ENCODE results near the gene WRAP73.

Gene WRAP73

GRCh38 chr1:3598522-3599285 is 51.2 kb downstream of the WRAP73 start:
- Histone ChIP-seq H3K36me3 (ENCODE audit: control insufficient read depth, insufficient read depth, low read length) (no peaks in the 10 kb centered on the region), H3K9ac (ENCODE audit: low read depth, low read length) (no peak overlapping the region), H3K27me3 (ENCODE audit: control insufficient read depth, insufficient read depth, low read length) (no peaks in the 10 kb centered on the region), H3K4me3 (ENCODE audit: low read depth, low read length) (no peak overlapping the region), H3K9me3 (ENCODE audit: control insufficient read depth, insufficient read depth, low read length) (no peaks in the 10 kb centered on the region), H3K4me1 (ENCODE audit: control insufficient read depth, insufficient read depth, low read length) (peaks cover 13% of the 10 kb centered on the region), H3K27ac (ENCODE audit: low read depth, low read length) (no peak overlapping the region)

GRCh38 chr1:3598051-3598491 is 51.8 kb downstream of the WRAP73 start:
- peak overlapping the region; percentile 41 for H3K27ac ChIP-seq (ENCODE audit: low read depth, low read length)
- H3K9me3 ChIP-seq (ENCODE audit: control insufficient read depth, insufficient read depth, low read length) = no peaks in the 10 kb centered on the region
- H3K27me3 ChIP-seq (ENCODE audit: control insufficient read depth, insufficient read depth, low read length) = no peaks in the 10 kb centered on the region
- H3K36me3 ChIP-seq (ENCODE audit: control insufficient read depth, insufficient read depth, low read length) = no peaks in the 10 kb centered on the region
- H3K9ac ChIP-seq (ENCODE audit: low read depth, low read length) = no peak overlapping the region
- H3K4me3 ChIP-seq (ENCODE audit: low read depth, low read length) = no peak overlapping the region
- peaks cover 14% of the 10 kb centered on the region for H3K4me1 ChIP-seq (ENCODE audit: control insufficient read depth, insufficient read depth, low read length)

- Histone ChIP-seq H3K27me3 (ENCODE audit: control insufficient read depth, insufficient read depth, low read length) (no peaks in the 10 kb centered on the region), H3K9ac (ENCODE audit: low read depth, low read length) (no peak overlapping the region), H3K4me1 (ENCODE audit: control insufficient read depth, insufficient read depth, low read length) (peaks cover 16% of the 10 kb centered on the region), H3K9me3 (ENCODE audit: control insufficient read depth, insufficient read depth, low read length) (no peaks in the 10 kb centered on the region), H3K4me3 (ENCODE audit: low read depth, low read length) (no peak overlapping the region), H3K36me3 (ENCODE audit: control insufficient read depth, insufficient read depth, low read length) (no peaks in the 10 kb centered on the region), H3K27ac (ENCODE audit: low read depth, low read length) (peak overlapping the region; percentile 41)
Measured at GRCh38 chr1:3597599-3597964, 52.3 kb downstream of the WRAP73 start.

GRCh38 chr1:3596663-3597598 is 53.0 kb downstream of the WRAP73 start:
- H3K9me3 ChIP-seq (ENCODE audit: control insufficient read depth, insufficient read depth, low read length) = no peaks in the 10 kb centered on the region
- no peak overlapping the region for H3K4me3 ChIP-seq (ENCODE audit: low read depth, low read length)
- peaks cover 16% of the 10 kb centered on the region for H3K4me1 ChIP-seq (ENCODE audit: control insufficient read depth, insufficient read depth, low read length)
- H3K9ac ChIP-seq (ENCODE audit: low read depth, low read length) = no peak overlapping the region
- H3K27me3 ChIP-seq (ENCODE audit: control insufficient read depth, insufficient read depth, low read length) = no peaks in the 10 kb centered on the region
- H3K27ac ChIP-seq (ENCODE audit: low read depth, low read length) = peak overlapping the region; percentile 41
- no peaks in the 10 kb centered on the region for H3K36me3 ChIP-seq (ENCODE audit: control insufficient read depth, insufficient read depth, low read length)

- no peaks in the 10 kb centered on the region for H3K36me3 ChIP-seq (ENCODE audit: control insufficient read depth, insufficient read depth, low read length)
- no peak overlapping the region for H3K27ac ChIP-seq (ENCODE audit: low read depth, low read length)
- no peaks in the 10 kb centered on the region for H3K27me3 ChIP-seq (ENCODE audit: control insufficient read depth, insufficient read depth, low read length)
- no peak overlapping the region for H3K4me3 ChIP-seq (ENCODE audit: low read depth, low read length)
- no peak overlapping the region for H3K9ac ChIP-seq (ENCODE audit: low read depth, low read length)
- H3K9me3 ChIP-seq (ENCODE audit: control insufficient read depth, insufficient read depth, low read length) = no peaks in the 10 kb centered on the region
- H3K4me1 ChIP-seq (ENCODE audit: control insufficient read depth, insufficient read depth, low read length) = peaks cover 16% of the 10 kb centered on the region
Measured at GRCh38 chr1:3595949-3596348, 54.0 kb downstream of the WRAP73 start.

- Histone ChIP-seq H3K9me3 (ENCODE audit: control insufficient read depth, insufficient read depth, low read length) (no peaks in the 10 kb centered on the region), H3K9ac (ENCODE audit: low read depth, low read length) (no peak overlapping the region), H3K36me3 (ENCODE audit: control insufficient read depth, insufficient read depth, low read length) (no peaks in the 10 kb centered on the region), H3K27me3 (ENCODE audit: control insufficient read depth, insufficient read depth, low read length) (no peaks in the 10 kb centered on the region), H3K4me1 (ENCODE audit: control insufficient read depth, insufficient read depth, low read length) (peaks cover 16% of the 10 kb centered on the region), H3K27ac (ENCODE audit: low read depth, low read length) (no peak overlapping the region), H3K4me3 (ENCODE audit: low read depth, low read length) (no peak overlapping the region)
Measured at GRCh38 chr1:3594706-3595377, 55.1 kb downstream of the WRAP73 start.

- no peaks in the 10 kb centered on the region for H3K36me3 ChIP-seq (ENCODE audit: control insufficient read depth, insufficient read depth, low read length)
- no peak overlapping the region for H3K4me3 ChIP-seq (ENCODE audit: low read depth, low read length)
- no peak overlapping the region for H3K27ac ChIP-seq (ENCODE audit: low read depth, low read length)
- no peak overlapping the region for H3K9ac ChIP-seq (ENCODE audit: low read depth, low read length)
- H3K27me3 ChIP-seq (ENCODE audit: control insufficient read depth, insufficient read depth, low read length) = no peaks in the 10 kb centered on the region
- H3K4me1 ChIP-seq (ENCODE audit: control insufficient read depth, insufficient read depth, low read length) = peaks cover 16% of the 10 kb centered on the region
- H3K9me3 ChIP-seq (ENCODE audit: control insufficient read depth, insufficient read depth, low read length) = no peaks in the 10 kb centered on the region
Measured at GRCh38 chr1:3593745-3594144, 56.2 kb downstream of the WRAP73 start.

- H3K36me3 ChIP-seq (ENCODE audit: control insufficient read depth, insufficient read depth, low read length) = no peaks in the 10 kb centered on the region
- H3K9ac ChIP-seq (ENCODE audit: low read depth, low read length) = no peak overlapping the region
- H3K4me3 ChIP-seq (ENCODE audit: low read depth, low read length) = no peak overlapping the region
- H3K9me3 ChIP-seq (ENCODE audit: control insufficient read depth, insufficient read depth, low read length) = no peaks in the 10 kb centered on the region
- peak overlapping the region; percentile 33 for H3K27ac ChIP-seq (ENCODE audit: low read depth, low read length)
- no peaks in the 10 kb centered on the region for H3K27me3 ChIP-seq (ENCODE audit: control insufficient read depth, insufficient read depth, low read length)
- peaks cover 12% of the 10 kb centered on the region for H3K4me1 ChIP-seq (ENCODE audit: control insufficient read depth, insufficient read depth, low read length)
Measured at GRCh38 chr1:3593334-3593733, 56.6 kb downstream of the WRAP73 start.

GRCh38 chr1:3590951-3591865 is 58.7 kb downstream of the WRAP73 start:
- H3K27ac ChIP-seq (ENCODE audit: low read depth, low read length) = no peak overlapping the region
- 0 out of 2 replicates have a peak, but pooled peaks cover 2% of the 10 kb centered on the region for H3K4me1 ChIP-seq (ENCODE audit: control insufficient read depth, insufficient read depth, low read length)
- H3K9me3 ChIP-seq (ENCODE audit: control insufficient read depth, insufficient read depth, low read length) = no peaks in the 10 kb centered on the region
- H3K36me3 ChIP-seq (ENCODE audit: control insufficient read depth, insufficient read depth, low read length) = no peaks in the 10 kb centered on the region
- no peak overlapping the region for H3K4me3 ChIP-seq (ENCODE audit: low read depth, low read length)
- H3K27me3 ChIP-seq (ENCODE audit: control insufficient read depth, insufficient read depth, low read length) = no peaks in the 10 kb centered on the region
- no peak overlapping the region for H3K9ac ChIP-seq (ENCODE audit: low read depth, low read length)

GRCh38 chr1:3590139-3590763 is 59.7 kb downstream of the WRAP73 start:
- Histone ChIP-seq H3K9ac (ENCODE audit: low read depth, low read length) (no peak overlapping the region), H3K4me3 (ENCODE audit: low read depth, low read length) (no peak overlapping the region), H3K9me3 (ENCODE audit: control insufficient read depth, insufficient read depth, low read length) (peaks cover 7% of the 10 kb centered on the region; the same call in 1 of the 2 replicates), H3K27ac (ENCODE audit: low read depth, low read length) (no peak overlapping the region), H3K36me3 (ENCODE audit: control insufficient read depth, insufficient read depth, low read length) (no peaks in the 10 kb centered on the region), H3K27me3 (ENCODE audit: control insufficient read depth, insufficient read depth, low read length) (no peaks in the 10 kb centered on the region), H3K4me1 (ENCODE audit: control insufficient read depth, insufficient read depth, low read length) (0 out of 2 replicates have a peak, but pooled peaks cover 2% of the 10 kb centered on the region)
